Activated CD8-positive, alpha-beta memory T cell treated with anti-CD3 and anti-CD28 coated beads, Interleukin-2, amount 50 U/mL, for 1 hour (primary cell): ENCODE results near the gene MRPL1.
"Not testable (repeated sequence)": the region's sequence is repeated elsewhere in the genome, so short reads cannot be mapped to it uniquely, and the experiment has no call there.

Source experiments
- DNase-seq: peaks from one replicate; pipeline ENCODE4 v3.0.0-alpha.2; 2020; ENCODE audit errors: extremely low read depth

Gene MRPL1

GRCh38 chr4:77982900-77983540 is 120.4 kb downstream of the MRPL1 start:
- not testable (repeated sequence) for DNase-seq

GRCh38 chr4:77983612-77984311 is 121.1 kb downstream of the MRPL1 start:
- DNase-seq: not testable (repeated sequence)

- DNase-seq: no peak
Measured at GRCh38 chr4:77989968-77990367, 127.3 kb downstream of the MRPL1 start.

GRCh38 chr4:77990456-77990855 is 127.8 kb downstream of the MRPL1 start:
- no peak for DNase-seq

- no peak for DNase-seq
Measured at GRCh38 chr4:77990904-77991358, 128.3 kb downstream of the MRPL1 start.

- no peak for DNase-seq
Measured at GRCh38 chr4:77992581-77992980, 130.0 kb downstream of the MRPL1 start.

GRCh38 chr4:77994194-77994721 is 131.6 kb downstream of the MRPL1 start:
- DNase-seq: no peak

- DNase-seq: no peak
Measured at GRCh38 chr4:77996076-77996475, 133.4 kb downstream of the MRPL1 start.

GRCh38 chr4:78001531-78001930 is 138.9 kb downstream of the MRPL1 start:
- no peak for DNase-seq

GRCh38 chr4:78002260-78002659 is 139.6 kb downstream of the MRPL1 start:
- no peak for DNase-seq
